Hematopoietic multipotent progenitor cell treated with erythropoietin and hydrocortisone succinate and interleukin-3 and kit ligand, for 4 days (in vitro differentiated cells): ENCODE results near the gene MGAT4C.
"Not testable (repeated sequence)": the region's sequence is repeated elsewhere in the genome, so short reads cannot be mapped to it uniquely, and the experiment has no call there.

Source experiments
- DNase-seq: peaks from one replicate; pipeline ENCODE4 v3.0.0-alpha.2; 2015

MGAT4C gene

GRCh38 chr12:86228656-86229055, 27.5 kb downstream of the MGAT4C start:
- DNase-seq: no peak

- DNase-seq: no peak
These were observed 29.7 kb downstream of the MGAT4C start for GRCh38 chr12:86226481-86226880.

- no peak for DNase-seq
These were observed 39.6 kb downstream of the MGAT4C start for GRCh38 chr12:86216591-86216990.

GRCh38 chr12:86213012-86213411, 43.2 kb downstream of the MGAT4C start:
- no peak for DNase-seq

GRCh38 chr12:86198696-86199444, 57.3 kb downstream of the MGAT4C start:
- no peak for DNase-seq

- DNase-seq: no peak
These were observed 59.7 kb downstream of the MGAT4C start for GRCh38 chr12:86196465-86196864.

- DNase-seq: no peak
These were observed 61.5 kb downstream of the MGAT4C start for GRCh38 chr12:86194721-86195120.

GRCh38 chr12:86193931-86194330, 62.3 kb downstream of the MGAT4C start:
- no peak for DNase-seq

- no peak for DNase-seq
These were observed 68.0 kb downstream of the MGAT4C start for GRCh38 chr12:86188226-86188625.

- DNase-seq: peak; percentile 0
These were observed 69.7 kb downstream of the MGAT4C start for GRCh38 chr12:86186449-86186848.

- DNase-seq: no peak
These were observed 76.3 kb downstream of the MGAT4C start for GRCh38 chr12:86179855-86180254.

GRCh38 chr12:86174188-86174587, 82.0 kb downstream of the MGAT4C start:
- no peak for DNase-seq

- DNase-seq: no peak
These were observed 83.2 kb downstream of the MGAT4C start for GRCh38 chr12:86172913-86173443.

- DNase-seq: no peak
These were observed 86.1 kb downstream of the MGAT4C start for GRCh38 chr12:86170051-86170450.

GRCh38 chr12:86158956-86159355, 97.2 kb downstream of the MGAT4C start:
- no peak for DNase-seq

- DNase-seq: no peak
These were observed 101.6 kb downstream of the MGAT4C start for GRCh38 chr12:86154620-86155019.

- DNase-seq: no peak
These were observed 107.6 kb downstream of the MGAT4C start for GRCh38 chr12:86148612-86149011.

GRCh38 chr12:86148071-86148470, 108.1 kb downstream of the MGAT4C start:
- DNase-seq: no peak

GRCh38 chr12:86145156-86145555, 111.0 kb downstream of the MGAT4C start:
- no peak for DNase-seq

- no peak for DNase-seq
These were observed 113.0 kb downstream of the MGAT4C start for GRCh38 chr12:86143162-86143561.

- no peak for DNase-seq
These were observed 116.5 kb downstream of the MGAT4C start for GRCh38 chr12:86139671-86140070.

- no peak for DNase-seq
These were observed 117.4 kb downstream of the MGAT4C start for GRCh38 chr12:86138770-86139169.

GRCh38 chr12:86137936-86138335, 118.3 kb downstream of the MGAT4C start:
- DNase-seq: no peak

GRCh38 chr12:86134561-86134960, 121.6 kb downstream of the MGAT4C start:
- no peak for DNase-seq

- not testable (repeated sequence) for DNase-seq
These were observed 129.3 kb downstream of the MGAT4C start for GRCh38 chr12:86126900-86127299.
